SK-N-SH (cell line): ENCODE measurements around the gene HSPBP1. TPM values are rescaled to one million over a fixed set of nuclear protein-coding genes. Genes with fewer than 3 reads are reported as not detected.

ENCODE experiments used
- CTCF ChIA-PET: fragments of 300-600, 350-600 bp; formaldehyde crosslinking; extraction: SDS; loops from one replicate; lab custom pipeline; 2021; lab: Yijun Ruan, JAX
- POLR2A ChIA-PET: fragments of 350-600 bp; sonication (Branson Sonifier 250); formaldehyde crosslinking; extraction: SDS; loops from one replicate; lab custom pipeline; 2020; ENCODE audit warnings: antibody characterized with exemption, inconsistent platforms; lab: Yijun Ruan, JAX
- DNase-seq: peaks from one replicate; pipeline ENCODE4 v3.0.0; 2012
- H2AFZ ChIP-seq: fragments of 200-600 bp; sonication (generic); 2 replicates; pipeline ENCODE4 v1.8.1; 2016; ENCODE audit warnings: antibody characterized with exemption, mild to moderate bottlenecking, low read depth
- H3F3A ChIP-seq: fragments of 200-600 bp; sonication (generic); replicated peaks from 2 replicates; pipeline ENCODE3; 2016; ENCODE audit warnings: antibody characterized with exemption, mild to moderate bottlenecking; ENCODE audit not compliant: insufficient read depth
- H3K27ac ChIP-seq, 2 experiments: fragments of 200-500 bp in 1 of 2; fragments of 200-600 bp in 1 of 2; sonication (Bioruptor generic) in 1 of 2; sonication (generic), shearing (Covaris generic) in 1 of 2; 2 replicates each; pipeline versions ENCODE4 v1.5.1 to v1.6.1; 2014 to 2016; ENCODE audit warnings: low read depth in 2 of 2, inconsistent platforms in 1 of 2, low read length in 1 of 2, mild to moderate bottlenecking in 1 of 2, mixed read lengths in 1 of 2
- H3K27me3 ChIP-seq: fragments of 200-600 bp; sonication (generic), shearing (Covaris generic); 2 replicates; pipeline ENCODE4 v1.6.1; 2016; ENCODE audit warnings: mixed run types; ENCODE audit not compliant: insufficient read depth
- H3K36me3 ChIP-seq, 2 experiments: fragments of 200-500 bp in 1 of 2; fragments of 200-600 bp in 1 of 2; sonication (Bioruptor generic) in 1 of 2; sonication (generic) in 1 of 2; replicated peaks in 1 of 2; 2 replicates each; pipeline versions ENCODE3 to v1.5.1; 2014 to 2016; ENCODE audit warnings: low read length in 1 of 2, mild to moderate bottlenecking in 1 of 2; ENCODE audit not compliant: insufficient read depth in 2 of 2, control insufficient read depth in 1 of 2
- H3K4me1 ChIP-seq, 2 experiments: fragments of 200-500 bp in 1 of 2; fragments of 200-600 bp in 1 of 2; sonication (Bioruptor generic) in 1 of 2; sonication (generic), shearing (Covaris generic) in 1 of 2; 2 replicates each; pipeline versions ENCODE4 v1.5.1 to v1.6.1; 2014 to 2016; ENCODE audit warnings: low read depth in 1 of 2, low read length in 1 of 2, mixed run types in 1 of 2; ENCODE audit not compliant: insufficient read depth in 2 of 2, control insufficient read depth in 1 of 2
- H3K4me2 ChIP-seq: fragments of 200-600 bp; sonication (generic), shearing (Covaris generic); 2 replicates; pipeline ENCODE4 v1.6.1; 2017; ENCODE audit warnings: mixed run types
- H3K4me3 ChIP-seq, 2 experiments: fragments of 200-500 bp in 1 of 2; fragments of 200-600 bp in 1 of 2; sonication (Bioruptor generic) in 1 of 2; sonication (generic), shearing (Covaris generic) in 1 of 2; 2 replicates each; pipeline versions ENCODE4 v1.5.1 to v1.8.1; 2014 to 2016; ENCODE audit warnings: low read depth in 2 of 2, inconsistent platforms in 1 of 2, low read length in 1 of 2, mild to moderate bottlenecking in 1 of 2, mixed read lengths in 1 of 2, moderate library complexity in 1 of 2
- H3K79me2 ChIP-seq: fragments of 200-600 bp; sonication (generic); 2 replicates; pipeline ENCODE4 v1.8.1; 2017; ENCODE audit warnings: mild to moderate bottlenecking; ENCODE audit not compliant: insufficient read depth
- H3K9ac ChIP-seq: fragments of 200-600 bp; sonication (generic); 2 replicates; pipeline ENCODE4 v1.6.1; 2017; ENCODE audit warnings: mixed run types
- H3K9me2 ChIP-seq: fragments of 200-600 bp; sonication (generic); 2 replicates; pipeline ENCODE4 v1.6.1; 2017; ENCODE audit warnings: mixed run types
- H3K9me3 ChIP-seq: fragments of 200-600 bp; sonication (generic); 2 replicates; pipeline ENCODE4 v1.6.1; 2017; ENCODE audit warnings: mixed run types, mild to moderate bottlenecking, moderate library complexity
- H4K20me1 ChIP-seq: fragments of 200-600 bp; sonication (generic); 2 replicates; pipeline ENCODE4 v1.6.1; 2017; ENCODE audit warnings: mild to moderate bottlenecking, mixed run types; ENCODE audit not compliant: insufficient read depth
- CTCF ChIP-seq: fragments of 200-600 bp; sonication (generic); IDR thresholded peaks from 2 replicates; pipeline ENCODE4 v1.6.1; 2017; ENCODE audit warnings: antibody characterized with exemption, mild to moderate bottlenecking, moderate library complexity
- RAD21 ChIP-seq: IDR thresholded peaks from 2 replicates; pipeline ENCODE4 v1.6.1; 2012; ENCODE audit warnings: mild to moderate bottlenecking, low read length
- WGBS: methylation state at CpG from one replicate; pipeline ENCODE4 v1.1.6; 2017; ENCODE audit warnings: low lambda C conversion rate; 5-methylcytosine and 5-hydroxymethylcytosine counted together
- polyA plus RNA-seq, 3 experiments: library from polyadenylated mRNA; depleted of rRNA; stranded (reverse); fragments of >200 nt; gene quantifications; 2 replicates each; pipeline ENCODE4 v1.2.3, GENCODE V29; 2012
- small RNA-seq, 7 experiments: library from RNA; depleted of rRNA; stranded (forward); fragments of <200 nt; gene quantifications; one replicate each; pipeline ENCODE3, GENCODE V24; 2012

The HSPBP1 gene
- polyA plus RNA-seq, 1 of the 3 experiments (the other 2 are of a cell fraction) = 55.4 TPM

DNA sequence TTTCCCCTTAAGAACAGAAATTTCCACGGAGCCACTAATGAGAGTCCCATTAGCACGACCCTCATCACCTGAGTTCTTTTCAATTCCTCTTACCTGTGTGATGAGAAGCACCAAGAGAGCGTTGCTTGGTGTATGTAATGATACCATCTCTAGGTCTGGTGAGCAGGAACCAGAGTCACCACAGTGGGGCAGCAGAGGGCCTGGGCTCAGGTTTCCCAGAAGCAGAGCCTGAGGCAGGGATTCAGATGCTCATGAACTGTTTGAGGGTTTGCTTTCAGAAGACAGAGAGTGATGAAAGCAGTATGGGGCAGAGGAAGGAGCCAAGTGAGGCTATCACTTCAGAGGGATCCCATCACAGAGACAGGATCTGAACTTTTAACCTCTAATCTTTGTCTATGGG, 67.5 kb downstream of the HSPBP1 start:
- no peak for TF ChIP-seq RAD21
- peak; percentile 25 for TF ChIP-seq CTCF
- TF ChIP-seq, all 33 proteins: peak for 1

More for the DNA sequence above, 67.5 kb downstream of the HSPBP1 start:
- Histone ChIP-seq H3K4me2 (no peak overlapping the region), H3K4me3 (no peak overlapping the region), H3K36me3 (no peaks in the 10 kb centered on the region), H3K4me1 (peaks cover 11 to 22% of the 10 kb centered on the region in 2 experiments; a peak in 3 of 4 replicates), H3F3A (peaks cover 28% of the 10 kb centered on the region), H3K79me2 (no peaks in the 10 kb centered on the region), H3K9me2 (no peaks in the 10 kb centered on the region), H3K27me3 (no peaks in the 10 kb centered on the region), H3K27ac (no peak overlapping the region), H3K9ac (no peak overlapping the region), H4K20me1 (peaks cover 5% of the 10 kb centered on the region; the same call in 1 of the 2 replicates), H2AFZ (no peak overlapping the region), H3K9me3 (no peaks in the 10 kb centered on the region)
- POLR2A ChIA-PET = no interaction called here
- CTCF ChIA-PET = no interaction called here
- DNase-seq = no peak
- 83% methylated on average over 3 of the region's 3 CpGs for WGBS

Small RNAs within 50 kb of the gene (small RNA-seq; reads per million reads assigned to genes)
- gene MIR6802 = 0 to 0.21 (median 0) reads per million in 7 experiments
- gene MIR6803 = 0 reads per million in 7 experiments
- 0 to 0.26 (median 0) reads per million in 7 experiments for gene MIR6804

Other genes with a start within 250 kb of the HSPBP1 start
- 0.12 and 0.24 TPM in 2 replicates for gene GP6, start 241.8 kb downstream of the HSPBP1 start, polyA plus RNA-seq (2012; rRNA removed)
- gene RDH13, start 217.0 kb downstream of the HSPBP1 start, polyA plus RNA-seq (2012; rRNA removed) = 8.9 and 9.6 TPM in 2 replicates
- 9.6 and 12.9 TPM in 2 replicates for gene EPS8L1, start 204.2 kb downstream of the HSPBP1 start, polyA plus RNA-seq (2012; rRNA removed)
- 83.9 and 87.3 TPM in 2 replicates for gene PPP1R12C, start 162.5 kb downstream of the HSPBP1 start, polyA plus RNA-seq (2012; rRNA removed)
- 27.1 and 39.5 TPM in 2 replicates for gene TNNT1, start 130.9 kb downstream of the HSPBP1 start, polyA plus RNA-seq (2012; rRNA removed)
- 9.1 and 11.4 TPM in 2 replicates for gene TNNI3, start 122.4 kb downstream of the HSPBP1 start, polyA plus RNA-seq (2012; rRNA removed)
- gene DNAAF3, start 113.5 kb downstream of the HSPBP1 start, polyA plus RNA-seq (2012; rRNA removed) = 2.4 and 2.5 TPM in 2 replicates
- 0.21 and 0.39 TPM in 2 replicates for gene SYT5, start 99.8 kb downstream of the HSPBP1 start, polyA plus RNA-seq (2012; rRNA removed)
- 0.86 and 1.1 TPM in 2 replicates for gene PTPRH, start 70.6 kb downstream of the HSPBP1 start, polyA plus RNA-seq (2012; rRNA removed)
- 2.0 and 3.0 TPM in 2 replicates for gene TMEM86B, start 51.3 kb downstream of the HSPBP1 start, polyA plus RNA-seq (2012; rRNA removed)
- gene PPP6R1, start 21.1 kb downstream of the HSPBP1 start, polyA plus RNA-seq (2012; rRNA removed) = 44.9 and 47.8 TPM in 2 replicates
- 32.2 and 49.7 TPM in 2 replicates for gene BRSK1, start 3.9 kb upstream of the HSPBP1 start, polyA plus RNA-seq (2012; rRNA removed)
- gene TMEM150B, start 45.2 kb upstream of the HSPBP1 start, polyA plus RNA-seq (2012; rRNA removed) = not detected in 2 replicates
- gene KMT5C, start 59.8 kb upstream of the HSPBP1 start, polyA plus RNA-seq (2012; rRNA removed) = 14.0 and 14.4 TPM in 2 replicates
- 0.58 and 0.74 TPM in 2 replicates for gene COX6B2, start 74.6 kb upstream of the HSPBP1 start, polyA plus RNA-seq (2012; rRNA removed)
- not detected in 2 replicates for gene GARIN5B, start 83.2 kb upstream of the HSPBP1 start, polyA plus RNA-seq (2012; rRNA removed)
- 13.2 and 16.1 TPM in 2 replicates for gene IL11, start 90.4 kb upstream of the HSPBP1 start, polyA plus RNA-seq (2012; rRNA removed)
- 0.77 and 0.91 TPM in 2 replicates for gene TMEM190, start 96.7 kb upstream of the HSPBP1 start, polyA plus RNA-seq (2012; rRNA removed)
- gene TMEM238, start 104.2 kb upstream of the HSPBP1 start, polyA plus RNA-seq (2012; rRNA removed) = 0.08 and 0.12 TPM in 2 replicates
- gene RPL28, start 105.8 kb upstream of the HSPBP1 start, polyA plus RNA-seq (2012; rRNA removed) = 2,297 and 2,368 TPM in 2 replicates
- 84.7 and 133 TPM in 2 replicates for gene UBE2S, start 127.7 kb upstream of the HSPBP1 start, polyA plus RNA-seq (2012; rRNA removed)
- 0.02 TPM in 1 of 2 replicates, not detected in the other for gene SHISA7, start 163.2 kb upstream of the HSPBP1 start, polyA plus RNA-seq (2012; rRNA removed)
- 60.9 and 65.4 TPM in 2 replicates for gene ISOC2, start 181.5 kb upstream of the HSPBP1 start, polyA plus RNA-seq (2012; rRNA removed)
- not detected in 2 replicates for gene C19orf85, start 184.6 kb upstream of the HSPBP1 start, polyA plus RNA-seq (2012; rRNA removed)
- 0.73 and 1.6 TPM in 2 replicates for gene ZNF628, start 196.5 kb upstream of the HSPBP1 start, polyA plus RNA-seq (2012; rRNA removed)
- 84.4 and 89.9 TPM in 2 replicates for gene NAT14, start 205.1 kb upstream of the HSPBP1 start, polyA plus RNA-seq (2012; rRNA removed)
- 2.6 and 4.9 TPM in 2 replicates for gene SSC5D, start 208.3 kb upstream of the HSPBP1 start, polyA plus RNA-seq (2012; rRNA removed)